ENCODE data around the gene TAT.

DNA sequence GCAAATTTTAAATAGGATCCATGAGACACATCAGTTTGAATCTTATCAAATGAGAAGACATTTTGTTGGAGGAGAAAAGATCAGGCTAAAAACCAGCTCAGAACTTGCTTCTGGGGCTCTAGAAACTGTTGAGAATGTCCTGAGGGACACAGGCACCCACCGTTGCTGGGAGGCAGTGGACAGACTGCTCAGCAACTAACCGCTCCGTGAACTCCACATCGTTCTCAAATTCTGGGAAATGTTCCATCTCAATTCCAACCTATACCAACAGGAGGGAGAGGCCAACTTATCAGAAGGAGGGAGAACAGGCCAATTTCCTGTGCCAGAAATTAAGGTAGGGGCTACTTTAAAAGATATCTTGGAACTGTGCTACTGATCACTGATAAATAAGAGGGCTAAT is 8.3 kb downstream of the TAT start:
- TF ChIP-seq ZNF274 (IDR thresholded peaks at IDR 0.05; ENCODE audit: low read depth, low read length) = no peak
- TF ChIP-seq YY1 (IDR thresholded peaks at IDR 0.05; ENCODE audit: insufficient read depth, insufficient read length) = no peak
- TF ChIP-seq SUZ12 (IDR thresholded peaks at IDR 0.05; ENCODE audit: extremely low read depth, insufficient read depth, insufficient read length) = no peak
